K562 (cell line): ENCODE measurements around the gene LPCAT1. TPM values are rescaled to one million over a fixed set of nuclear protein-coding genes. Genes with fewer than 3 reads are reported as not detected.
A peak's percentile ranks its signal among the peaks of the same experiment; 100 is the strongest.
"Not testable (repeated sequence)": the region's sequence is repeated elsewhere in the genome, so short reads cannot be mapped to it uniquely, and the experiment has no call there.

Experiments
- ATAC-seq: fragments of 200-7000 bp; cut with Tn5 transposase; 3 replicates; pipeline ENCODE4 v1.9.1; 2020; ENCODE audit warnings: moderate library complexity
- BruUV-seq: library from RNA; stranded (reverse); fragments of 400-500 nt; replicated peaks from 2 replicates; lab custom pipeline; 2021; lab: Mats Ljungman, UMichigan
- CTCF ChIA-PET: fragments of 300-600 bp; formaldehyde crosslinking; extraction: SDS; loops from one replicate; lab custom pipeline; 2021; ENCODE audit warnings: low intra/inter-chr PET ratio; lab: Yijun Ruan, JAX
- POLR2A ChIA-PET: fragments of 300-600, 350-650 bp; sonication (Branson Sonifier 250); formaldehyde crosslinking; extraction: SDS; loops from one replicate; lab custom pipeline; 2021; ENCODE audit warnings: antibody characterized with exemption, inconsistent platforms; lab: Yijun Ruan, JAX
- DNase-seq, 4 experiments: peaks; one replicate each; pipeline versions ENCODE4 v3.0.0 to v3.0.0-alpha.2; 2011 to 2018; ENCODE audit warnings: low spot score in 3 of 4, mixed read lengths in 3 of 4; ENCODE audit errors: extremely low read depth in 1 of 4
- FAIRE-seq: peaks from 2 replicates; lab custom pipeline; 2011; peaks lifted over from hg19 to GRCh38; lab: Jason Lieb, UNC
- H2AFZ ChIP-seq: 2 replicates; pipeline ENCODE4 v1.6.0; 2011; ENCODE audit warnings: low read depth, low read length, control low read depth, inconsistent platforms
- H3K27ac ChIP-seq: fragments of 200-600 bp; 3 replicates; pipeline ENCODE4 v1.8.0; 2011; ENCODE audit warnings: low read depth, mild to moderate bottlenecking, control low read depth, inconsistent platforms, low read length, moderate library complexity, mixed read lengths; ENCODE audit errors: extremely low read depth
- H3K27me3 ChIP-seq, 2 experiments: fragments of 300-600 bp in 1 of 2; 2 replicates in 1 of 2; 3 replicates in 1 of 2; pipeline versions ENCODE4 v1.6.0 to v1.8.0; 2011; ENCODE audit warnings: inconsistent platforms in 2 of 2, low read length in 2 of 2, mild to moderate bottlenecking in 1 of 2, mixed read lengths in 1 of 2, moderate library complexity in 1 of 2; ENCODE audit not compliant: control insufficient read depth in 2 of 2, insufficient read depth in 2 of 2
- H3K36me3 ChIP-seq: fragments of 300-600 bp; 3 replicates; pipeline ENCODE4 v1.8.0; 2011; ENCODE audit warnings: mild to moderate bottlenecking, low read length, inconsistent platforms; ENCODE audit not compliant: control insufficient read depth, insufficient read depth
- H3K4me1 ChIP-seq, 2 experiments: fragments of 200-600 bp in 1 of 2; replicated peaks in 1 of 2; 2 replicates in 1 of 2; 3 replicates in 1 of 2; pipeline versions ENCODE4 v1.5.1 to v1.8.0; 2011; ENCODE audit warnings: inconsistent platforms in 2 of 2, low read length in 2 of 2, mild to moderate bottlenecking in 1 of 2, mixed read lengths in 1 of 2, moderate library complexity in 1 of 2; ENCODE audit not compliant: control insufficient read depth in 2 of 2, insufficient read depth in 2 of 2
- H3K4me2 ChIP-seq: 2 replicates; pipeline ENCODE4 v1.6.1; 2011; ENCODE audit warnings: low read length, control low read depth, inconsistent platforms, mixed read lengths; ENCODE audit not compliant: insufficient read depth
- H3K4me3 ChIP-seq: fragments of 200-600 bp; sonication (generic), shearing (Covaris generic); 2 replicates; pipeline ENCODE4 v1.5.1; 2016; ENCODE audit warnings: control low read depth, inconsistent platforms
- H3K79me2 ChIP-seq: fragments of 200-600 bp; 3 replicates; pipeline ENCODE4 v1.8.0; 2011; ENCODE audit warnings: low read length, inconsistent platforms; ENCODE audit not compliant: control insufficient read depth, insufficient read depth
- H3K9ac ChIP-seq, 2 experiments: 2 replicates each; pipeline versions ENCODE4 v1.6.0 to v1.6.1; 2011; ENCODE audit warnings: low read depth in 2 of 2, low read length in 2 of 2, control low read depth in 1 of 2, inconsistent platforms in 1 of 2, mild to moderate bottlenecking in 1 of 2, mixed read lengths in 1 of 2; ENCODE audit not compliant: insufficient read depth in 1 of 2
- H3K9me1 ChIP-seq: one replicate; pipeline ENCODE4 v1.6.0; 2011; ENCODE audit warnings: inconsistent platforms, mild to moderate bottlenecking, low read length, moderate library complexity; ENCODE audit not compliant: control insufficient read depth, insufficient read depth
- H3K9me3 ChIP-seq: replicated peaks from 2 replicates; pipeline ENCODE4 v1.5.1; 2011; ENCODE audit warnings: low read depth, low read length, inconsistent platforms; ENCODE audit not compliant: control insufficient read depth, insufficient read depth
- H4K20me1 ChIP-seq: replicated peaks from 2 replicates; pipeline ENCODE4 v1.6.1; 2011; ENCODE audit warnings: low read length, inconsistent platforms, mixed read lengths; ENCODE audit not compliant: control insufficient read depth, insufficient read depth
- ARHGAP35 ChIP-seq: fragments of 450-650 bp; IDR thresholded peaks from 2 replicates; pipeline ENCODE4 v1.6.1; 2018; ENCODE audit not compliant: partially characterized antibody
- BHLHE40 ChIP-seq: IDR thresholded peaks from 2 replicates; pipeline ENCODE4 v1.6.1; 2011; ENCODE audit warnings: low read length, improper control_type of control experiment
- IRF2 ChIP-seq: sonication (generic); formaldehyde crosslinking; IDR thresholded peaks from 2 replicates; pipeline ENCODE4 v1.8.1; 2022; ENCODE audit warnings: mild to moderate bottlenecking, missing genetic modification reagents
- MBD2 ChIP-seq: sonication (generic); IDR thresholded peaks from 2 replicates; pipeline ENCODE4 v1.6.1; 2016; ENCODE audit warnings: low read depth, borderline replicate concordance
- SMAD4 ChIP-seq: fragments of 250-450 bp; sonication (Bioruptor Pico); conservative IDR thresholded peaks from 2 replicates; pipeline ENCODE4 v1.8.0; 2021; ENCODE audit warnings: inconsistent platforms, mild to moderate bottlenecking, moderate library complexity
- SPI1 ChIP-seq: IDR thresholded peaks from 2 replicates; pipeline ENCODE4 v1.6.1; 2011; ENCODE audit warnings: low read depth, low read length, control low read depth, borderline replicate concordance
- TRIM28 ChIP-seq: fragments of 450-650 bp; IDR thresholded peaks from 2 replicates; pipeline ENCODE4 v1.6.1; 2017
- TSC22D4 ChIP-seq: fragments of 450-650 bp; IDR thresholded peaks from 2 replicates; pipeline ENCODE4 v1.6.1; 2016; ENCODE audit warnings: missing genetic modification characterization, missing biosample characterization, control low read depth
- YY1 ChIP-seq, 3 experiments: IDR thresholded peaks; 2 replicates each; pipeline ENCODE4 v1.6.1; 2011; ENCODE audit warnings: low read length in 2 of 3, mild to moderate bottlenecking in 2 of 3, moderate library complexity in 2 of 3, borderline replicate concordance in 1 of 3, control low read depth in 1 of 3, low read depth in 1 of 3; ENCODE audit not compliant: insufficient read depth in 3 of 3, insufficient replicate concordance in 2 of 3, control insufficient read depth in 1 of 3, insufficient read length in 1 of 3; ENCODE audit errors: extremely low read depth in 1 of 3
- ZNF174 ChIP-seq: fragments of 250-450 bp; sonication (Bioruptor Pico); IDR thresholded peaks from 2 replicates; pipeline ENCODE4 v1.4.0; 2020; ENCODE audit warnings: mild to moderate bottlenecking
- ZNF384 ChIP-seq: IDR thresholded peaks from 2 replicates; pipeline ENCODE4 v1.6.1; 2012; ENCODE audit warnings: low read depth, low read length, improper control_type of control experiment
- ZNF707 ChIP-seq: fragments of 250-450 bp; sonication (Bioruptor Pico); conservative IDR thresholded peaks from 2 replicates; pipeline ENCODE4 v1.8.0; 2022; ENCODE audit warnings: inconsistent platforms, mild to moderate bottlenecking, moderate library complexity
- WGBS: fragments of 100-300 bp; shearing (Covaris generic); methylation state at CpG from one replicate; pipeline ENCODE4 v1.1.6; 2016; ENCODE audit warnings: low coverage, mixed read lengths; ENCODE audit not compliant: insufficient coverage; ENCODE audit errors: missing lambda C conversion rate; 5-methylcytosine and 5-hydroxymethylcytosine counted together
- in situ Hi-C: fragments of 300-500 bp; cut with MboI; formaldehyde crosslinking; loops from 4 replicates; pipeline ENCODE4 v1.15.0; 2018; ENCODE audit warnings: inconsistent platforms, mixed read lengths
- intact Hi-C: fragments of 100-400 bp; cut with micrococcal nuclease; formaldehyde crosslinking; loops from 2 replicates; pipeline ENCODE4 v1.14.2; 2022
- polyA plus RNA-seq, 8 experiments: library from polyadenylated mRNA; depleted of rRNA in 4 of 8; stranded (reverse) in 5 of 8; unstranded in 3 of 8; fragments of >200 nt; fragmentation: Nextera tagmentation in 2 of 8; fragmentation: Illumina TruSeq in 1 of 8; extraction: Ambion mirVana in 2 of 8; extraction: Trizol in 1 of 8; gene quantifications; 2 replicates each; pipeline versions ENCODE4 v1.2.1 to v1.2.3, GENCODE V29; 2011 to 2014; ENCODE audit warnings: inconsistent platforms in 1 of 8, missing spikeins in 1 of 8
- total RNA-seq, 7 experiments: library from RNA; depleted of rRNA in 6 of 7; stranded (reverse); fragments of >200 nt in 6 of 7; fragmentation: Illumina TruSeq in 2 of 7; extraction: Trizol in 2 of 7; gene quantifications; 2 replicates each; pipeline versions ENCODE4 v1.2.1 to v1.2.3, GENCODE V29; 2011 to 2021; ENCODE audit warnings: low replicate concordance in 1 of 7
- TF ChIP-seq, protein P1 (sequence below): sonication (generic); formaldehyde crosslinking; IDR thresholded peaks from 2 replicates; pipeline ENCODE4 v1.8.0; 2022; ENCODE audit warnings: missing genetic modification reagents, mild to moderate bottlenecking, borderline replicate concordance

The LPCAT1 gene
- total and polyA plus RNA-seq, 9 of the 15 experiments (the other 6 are each of a cell fraction or from before 2014, with no cell fraction given): 0.14 to 18.4 (median 13.9) TPM

DNA sequence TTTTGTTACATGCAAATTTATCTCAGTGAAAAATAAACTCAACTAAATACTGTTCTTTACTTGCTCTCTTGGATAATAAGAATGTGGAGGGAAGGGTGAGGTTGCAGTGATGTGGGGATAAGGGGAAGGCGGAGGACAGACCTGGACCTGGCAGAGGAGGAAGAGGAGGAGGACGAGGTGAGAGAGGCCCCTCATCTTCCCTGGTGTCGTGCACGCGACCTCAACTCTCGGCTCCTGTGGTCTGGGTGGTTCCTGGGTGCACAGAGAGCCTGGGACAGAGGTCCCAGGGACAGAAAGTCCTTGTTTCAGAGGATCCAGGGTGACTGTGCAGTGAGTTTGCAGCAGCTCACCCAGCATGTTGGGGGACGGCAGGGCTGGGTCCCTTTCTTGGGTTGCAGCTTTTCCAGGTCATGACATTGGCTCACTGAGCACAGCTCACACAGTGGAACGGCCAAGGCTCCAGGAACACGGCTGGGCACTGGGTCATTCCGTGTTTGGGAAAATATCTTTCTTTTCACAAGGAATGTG, 37.7 kb upstream of the LPCAT1 start (continued):
- TF ChIP-seq MBD2 (no peak), ZNF707 (no peak), TSC22D4 (tag) (no peak), ARHGAP35 (no peak), BHLHE40 (no peak), ZNF174 (CRISPR knock-in tag) (no peak), YY1 (IDR thresholded peaks at IDR 0.05; ENCODE audit: borderline replicate concordance in 1 of 3, control insufficient read depth in 1 of 3, extremely low read depth in 1 of 3, insufficient read depth in 3 of 3, insufficient read length in 1 of 3, insufficient replicate concordance in 2 of 3, low read depth in 1 of 3, low read length in 2 of 3) (no peak), SMAD4 (CRISPR knock-in tag) (no peak), IRF2 (CRISPR knock-in tag) (no peak)
- TF ChIP-seq, protein P1, sequence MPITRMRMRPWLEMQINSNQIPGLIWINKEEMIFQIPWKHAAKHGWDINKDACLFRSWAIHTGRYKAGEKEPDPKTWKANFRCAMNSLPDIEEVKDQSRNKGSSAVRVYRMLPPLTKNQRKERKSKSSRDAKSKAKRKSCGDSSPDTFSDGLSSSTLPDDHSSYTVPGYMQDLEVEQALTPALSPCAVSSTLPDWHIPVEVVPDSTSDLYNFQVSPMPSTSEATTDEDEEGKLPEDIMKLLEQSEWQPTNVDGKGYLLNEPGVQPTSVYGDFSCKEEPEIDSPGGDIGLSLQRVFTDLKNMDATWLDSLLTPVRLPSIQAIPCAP: no peak

DNA sequence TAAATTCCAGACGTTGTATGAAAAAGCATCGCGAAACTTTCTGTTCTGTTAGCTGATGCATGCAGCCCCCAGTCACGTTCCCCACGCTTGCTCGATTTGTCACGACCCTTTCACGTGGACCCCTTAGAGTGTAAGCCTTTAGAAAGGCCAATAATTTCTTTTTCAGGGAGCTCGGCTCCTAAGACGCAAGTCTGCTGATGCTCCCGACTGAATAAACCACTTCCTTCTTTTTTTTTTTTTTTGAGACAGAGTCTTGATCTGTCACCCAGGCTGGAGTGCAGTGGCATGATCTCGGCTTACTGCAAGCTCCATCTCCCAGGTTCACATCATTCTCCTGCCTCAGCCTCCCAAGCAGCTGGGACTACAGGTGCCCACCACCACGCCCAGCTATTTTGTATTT, 36.7 kb upstream of the LPCAT1 start:
- H3K9me3 ChIP-seq, H3K4me2 ChIP-seq, FAIRE-seq, H2AFZ ChIP-seq, H3K4me3 ChIP-seq, ATAC-seq, H3K9ac ChIP-seq, intact Hi-C loops, H4K20me1 ChIP-seq, in situ Hi-C loops, H3K36me3 ChIP-seq, H3K9me1 ChIP-seq, BruUV-seq, H3K79me2 ChIP-seq, H3K27ac ChIP-seq, DNase-seq, CTCF ChIA-PET: not testable (repeated sequence)
- 4% methylated on average over 12 of the region's 13 CpGs for WGBS
- H3K27me3 ChIP-seq: peaks cover 55 to 73% of the 10 kb centered on the region in 2 experiments
- peaks cover 0 to 26% of the 10 kb centered on the region in 2 experiments; a peak in 2 of 5 replicates for H3K4me1 ChIP-seq
- 0 out of 2 replicates have a peak, but pooled peaks have one; percentile 37 for TF ChIP-seq TRIM28
- TF ChIP-seq SPI1: peak; percentile 50; the same call in 1 of the 2 replicates
- peak; percentile 67 for TF ChIP-seq ZNF384
- POLR2A ChIA-PET: interaction anchor here (1.9 kb wide), 1 partner anchor 10 kb away, joined by 7 read pairs; no protein-coding TSS in a partner anchor
